ENCODE data around the gene NHLRC3. TPM values are rescaled to one million over a fixed set of nuclear protein-coding genes. Genes with fewer than 3 reads are reported as not detected.

NHLRC3 gene
- total and polyA plus RNA-seq, 12 donors = 3.5 to 15.9 (median 11.4) TPM

DNA sequence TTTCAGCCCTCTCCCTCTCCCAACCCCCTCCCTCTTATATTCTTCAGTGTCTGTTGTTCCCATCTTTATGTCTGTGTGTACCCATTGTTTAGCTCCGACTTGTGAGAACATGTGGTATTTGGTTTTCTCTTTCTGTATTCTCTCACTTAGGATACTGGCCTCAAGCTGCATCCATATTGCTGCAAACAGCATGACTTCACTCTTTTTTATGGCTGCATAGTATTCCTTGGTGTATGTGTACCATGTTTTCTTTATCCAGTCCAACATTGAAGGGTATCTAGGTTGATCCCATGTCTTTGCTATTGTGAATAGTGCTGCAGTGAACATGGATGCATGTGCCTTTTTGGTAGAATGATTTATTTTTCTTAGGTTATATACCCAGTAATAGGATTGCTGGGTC, 17.8 kb downstream of the NHLRC3 start:
- H3K27ac ChIP-seq = no peak overlapping the region
- no peaks in the 10 kb centered on the region for H3K27me3 ChIP-seq
- ATAC-seq = no peak
- H3K4me3 ChIP-seq = no peak overlapping the region
- DNase-seq = no peak
- H3K36me3 ChIP-seq = peaks cover 0 to 9% (median 0%) of the 10 kb centered on the region in 9 donors
- peaks cover 0 to 20% (median 0%) of the 10 kb centered on the region in 11 donors for H3K9me3 ChIP-seq
- H3K4me1 ChIP-seq = peaks cover 0 to 3% (median 0%) of the 10 kb centered on the region in 9 donors
- intact Hi-C loops (cut with DNase I) = loop anchor here in 4 of 10 donors (10.0 kb wide), 2 partner anchors 209 to 619 kb away; no protein-coding TSS in a partner anchor
- WGBS, 2 donors = 100% methylated on average over 1 of the region's 1 CpG
- TF ChIP-seq, protein P1, sequence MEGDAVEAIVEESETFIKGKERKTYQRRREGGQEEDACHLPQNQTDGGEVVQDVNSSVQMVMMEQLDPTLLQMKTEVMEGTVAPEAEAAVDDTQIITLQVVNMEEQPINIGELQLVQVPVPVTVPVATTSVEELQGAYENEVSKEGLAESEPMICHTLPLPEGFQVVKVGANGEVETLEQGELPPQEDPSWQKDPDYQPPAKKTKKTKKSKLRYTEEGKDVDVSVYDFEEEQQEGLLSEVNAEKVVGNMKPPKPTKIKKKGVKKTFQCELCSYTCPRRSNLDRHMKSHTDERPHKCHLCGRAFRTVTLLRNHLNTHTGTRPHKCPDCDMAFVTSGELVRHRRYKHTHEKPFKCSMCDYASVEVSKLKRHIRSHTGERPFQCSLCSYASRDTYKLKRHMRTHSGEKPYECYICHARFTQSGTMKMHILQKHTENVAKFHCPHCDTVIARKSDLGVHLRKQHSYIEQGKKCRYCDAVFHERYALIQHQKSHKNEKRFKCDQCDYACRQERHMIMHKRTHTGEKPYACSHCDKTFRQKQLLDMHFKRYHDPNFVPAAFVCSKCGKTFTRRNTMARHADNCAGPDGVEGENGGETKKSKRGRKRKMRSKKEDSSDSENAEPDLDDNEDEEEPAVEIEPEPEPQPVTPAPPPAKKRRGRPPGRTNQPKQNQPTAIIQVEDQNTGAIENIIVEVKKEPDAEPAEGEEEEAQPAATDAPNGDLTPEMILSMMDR (IDR thresholded peaks at IDR 0.05) = no peak

DNA sequence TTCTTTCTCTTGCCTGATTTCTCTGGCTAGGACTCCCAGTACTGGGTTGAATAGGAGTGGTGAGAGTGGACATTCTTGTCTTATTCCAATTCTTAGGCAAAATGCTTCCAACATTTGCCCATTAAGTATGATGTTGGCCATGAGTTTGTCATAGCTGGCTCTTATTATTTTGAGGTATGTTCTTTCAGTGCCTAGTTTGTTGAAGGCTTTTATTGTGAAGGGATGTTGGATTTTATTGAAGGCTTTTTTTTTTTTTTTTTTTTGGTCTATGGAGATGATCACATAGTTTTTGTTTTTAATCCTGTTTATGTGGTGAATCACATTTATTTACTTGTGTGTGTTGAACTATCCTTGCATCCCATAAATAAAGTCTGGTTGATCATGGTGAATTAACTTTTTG, 19.8 kb downstream of the NHLRC3 start:
- ATAC-seq = no peak
- no peak for DNase-seq
- H3K4me1 ChIP-seq = no peaks in the 10 kb centered on the region
- no peaks in the 10 kb centered on the region for H3K27me3 ChIP-seq
- intact Hi-C loops (cut with DNase I) = loop anchor here in 4 of 10 donors (10.0 kb wide), 2 partner anchors 207 to 617 kb away; no protein-coding TSS in a partner anchor
- peaks cover 0 to 9% (median 0%) of the 10 kb centered on the region in 9 donors for H3K36me3 ChIP-seq
- no peak overlapping the region for H3K27ac ChIP-seq
- peaks cover 0 to 22% (median 0%) of the 10 kb centered on the region in 11 donors for H3K9me3 ChIP-seq
- TF ChIP-seq, protein P1 (IDR thresholded peaks at IDR 0.05) = no peak
- no peak overlapping the region for H3K4me3 ChIP-seq

DNA sequence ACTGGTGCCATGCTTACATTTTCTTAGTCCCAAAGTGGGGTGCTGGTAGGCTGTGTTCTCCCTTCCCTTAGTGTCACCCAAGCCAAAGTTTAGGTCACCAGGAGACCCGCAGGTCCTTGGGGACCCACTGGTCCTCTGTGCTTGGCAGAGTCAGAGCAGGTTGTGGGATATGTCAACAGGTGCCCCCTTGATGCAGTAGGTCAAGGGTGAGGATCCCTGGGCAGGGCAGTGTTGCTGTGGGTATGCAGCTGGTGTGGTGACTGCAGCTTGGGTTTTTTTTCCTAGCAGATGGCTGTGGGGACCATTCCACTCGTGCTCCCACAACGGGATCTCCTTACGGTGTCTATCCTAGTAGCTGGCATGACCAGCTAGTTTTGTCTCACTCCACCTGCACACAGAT, 23.7 kb downstream of the NHLRC3 start:
- Histone ChIP-seq H3K9me3 (peaks cover 0 to 18% (median 0%) of the 10 kb centered on the region in 11 donors), H3K4me1 (no peaks in the 10 kb centered on the region), H3K27me3 (no peaks in the 10 kb centered on the region), H3K27ac (no peak overlapping the region), H3K4me3 (no peak overlapping the region), H3K36me3 (no peaks in the 10 kb centered on the region)
- TF ChIP-seq, protein P1 (IDR thresholded peaks at IDR 0.05) = no peak
- ATAC-seq (no peak), DNase-seq (no peak)
- WGBS, 2 donors = 94 to 95% methylated on average over 4 of the region's 4 CpGs
- intact Hi-C loops (cut with DNase I) = no loop called here

DNA sequence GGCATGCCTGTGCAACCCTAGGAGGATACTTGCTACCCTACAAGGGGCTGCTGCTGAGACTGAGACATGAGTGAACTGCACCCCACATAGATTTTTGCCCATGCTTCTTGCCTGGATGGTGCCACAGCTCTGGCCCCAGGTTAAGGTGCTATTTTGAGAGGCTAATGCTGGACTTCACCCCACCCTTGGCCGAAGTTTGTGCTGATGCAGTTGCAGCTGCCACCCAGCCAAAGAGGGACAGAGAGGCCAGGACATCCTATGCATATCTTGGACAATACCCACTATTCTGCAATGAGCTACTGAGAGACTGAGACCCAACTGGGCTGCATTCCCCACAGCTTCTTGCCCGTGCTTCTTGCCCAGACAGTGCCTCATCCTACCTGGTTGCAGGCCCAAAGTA, 34.6 kb downstream of the NHLRC3 start:
- DNase-seq (no peak), ATAC-seq (no peak)
- H3K9me3 ChIP-seq = no peaks in the 10 kb centered on the region
- H3K27ac ChIP-seq = no peak overlapping the region
- H3K4me3 ChIP-seq = no peak overlapping the region
- H3K4me1 ChIP-seq = no peaks in the 10 kb centered on the region
- intact Hi-C loops (cut with DNase I) = no loop called here
- peaks cover 0 to 11% (median 8%) of the 10 kb centered on the region in 7 donors for H3K27me3 ChIP-seq
- H3K36me3 ChIP-seq = no peaks in the 10 kb centered on the region
- TF ChIP-seq, protein P1 (IDR thresholded peaks at IDR 0.05) = no peak
- WGBS, 2 donors = 65 to 74% methylated on average over 2 of the region's 2 CpGs

Data from heart right ventricle (tissue), 16 donors.